Trophoblast cell (in vitro differentiated cells and primary cell): ENCODE measurements around the gene BCKDK.

ENCODE experiments used
- DNase-seq, 2 donors: peaks; one replicate each; pipeline ENCODE4 v3.0.0-alpha.2; 2016
- H2AFZ ChIP-seq: 2 replicates; pipeline ENCODE4 v1.6.1; 2013; ENCODE audit warnings: low read length, moderate library complexity, mild to moderate bottlenecking; ENCODE audit not compliant: insufficient read depth, poor library complexity
- H2AK5ac ChIP-seq: 2 replicates; pipeline ENCODE4 v1.6.1; 2013; ENCODE audit warnings: mild to moderate bottlenecking, low read length
- H2BK120ac ChIP-seq: 2 replicates; pipeline ENCODE4 v1.6.1; 2013; ENCODE audit warnings: low read length, mild to moderate bottlenecking, moderate library complexity; ENCODE audit not compliant: insufficient read depth, poor library complexity
- H2BK12ac ChIP-seq: 2 replicates; pipeline ENCODE4 v1.6.1; 2013; ENCODE audit warnings: mild to moderate bottlenecking, low read length, moderate library complexity
- H2BK5ac ChIP-seq: 2 replicates; pipeline ENCODE4 v1.6.1; 2013; ENCODE audit warnings: low read length, low read depth, moderate library complexity, mild to moderate bottlenecking; ENCODE audit not compliant: poor library complexity
- H3K14ac ChIP-seq: 2 replicates; pipeline ENCODE4 v1.6.1; 2013; ENCODE audit warnings: mild to moderate bottlenecking, low read length
- H3K18ac ChIP-seq: 2 replicates; pipeline ENCODE4 v1.6.1; 2013; ENCODE audit warnings: mild to moderate bottlenecking, low read length
- H3K23ac ChIP-seq: 2 replicates; pipeline ENCODE4 v1.6.1; 2013; ENCODE audit warnings: low read length
- H3K27ac ChIP-seq: 2 replicates; pipeline ENCODE4 v1.5.1; 2013; ENCODE audit warnings: low read depth, mild to moderate bottlenecking, inconsistent platforms, low read length, moderate library complexity
- H3K27me3 ChIP-seq: 2 replicates; pipeline ENCODE4 v1.6.1; 2013; ENCODE audit warnings: inconsistent platforms, mild to moderate bottlenecking, low read length, moderate library complexity; ENCODE audit not compliant: insufficient read depth
- H3K36me3 ChIP-seq, 2 experiments: 1 replicate in 1 of 2; 2 replicates in 1 of 2; pipeline ENCODE4 v1.6.1; 2013; ENCODE audit warnings: low read length in 2 of 2, mild to moderate bottlenecking in 2 of 2, moderate library complexity in 1 of 2; ENCODE audit not compliant: insufficient read depth in 2 of 2, control insufficient read depth in 1 of 2
- H3K4ac ChIP-seq: 2 replicates; pipeline ENCODE4 v1.6.1; 2013; ENCODE audit warnings: low read depth, mild to moderate bottlenecking, low read length, moderate library complexity
- H3K4me1 ChIP-seq, 2 experiments: 1 replicate in 1 of 2; 2 replicates in 1 of 2; pipeline ENCODE4 v1.6.1; 2013; ENCODE audit warnings: low read length in 2 of 2, mild to moderate bottlenecking in 2 of 2, moderate library complexity in 1 of 2; ENCODE audit not compliant: insufficient read depth in 2 of 2, control insufficient read depth in 1 of 2
- H3K4me2 ChIP-seq: 2 replicates; pipeline ENCODE4 v1.6.1; 2013; ENCODE audit warnings: inconsistent platforms, mild to moderate bottlenecking, low read length, moderate library complexity
- H3K4me3 ChIP-seq: 2 replicates; pipeline ENCODE4 v1.5.1; 2013; ENCODE audit warnings: mild to moderate bottlenecking, low read depth, low read length, inconsistent platforms
- H3K79me1 ChIP-seq: one replicate; pipeline ENCODE4 v1.6.1; 2013; ENCODE audit warnings: low read length
- H3K79me2 ChIP-seq: 2 replicates; pipeline ENCODE4 v1.6.1; 2013; ENCODE audit warnings: low read length, mild to moderate bottlenecking; ENCODE audit not compliant: control insufficient read depth, insufficient read depth, poor library complexity
- H3K9ac ChIP-seq: 2 replicates; pipeline ENCODE4 v1.6.1; 2013; ENCODE audit warnings: mild to moderate bottlenecking, low read length
- H3K9me3 ChIP-seq: 2 replicates; pipeline ENCODE4 v1.6.1; 2013; ENCODE audit warnings: low read depth, mild to moderate bottlenecking, control low read depth, inconsistent platforms, low read length; ENCODE audit not compliant: insufficient read depth
- H4K12ac ChIP-seq: 2 replicates; pipeline ENCODE4 v1.6.1; 2013; ENCODE audit warnings: low read depth, mild to moderate bottlenecking, low read length, moderate library complexity
- H4K8ac ChIP-seq: 2 replicates; pipeline ENCODE4 v1.6.1; 2013; ENCODE audit warnings: low read depth, mild to moderate bottlenecking, low read length, moderate library complexity
- H4K91ac ChIP-seq: one replicate; pipeline ENCODE4 v1.6.1; 2013; ENCODE audit warnings: low read depth, mild to moderate bottlenecking, low read length, moderate library complexity
- WGBS: extraction: QIAGEN DNeasy Blood & Tissue Kit; methylation state at CpG from one replicate; pipeline ENCODE4 v1.1.7; 2013; ENCODE audit warnings: missing lambda C conversion rate; ENCODE audit not compliant: insufficient read length, insufficient coverage; ENCODE audit errors: extremely low coverage; 5-methylcytosine and 5-hydroxymethylcytosine counted together

Gene BCKDK

DNA sequence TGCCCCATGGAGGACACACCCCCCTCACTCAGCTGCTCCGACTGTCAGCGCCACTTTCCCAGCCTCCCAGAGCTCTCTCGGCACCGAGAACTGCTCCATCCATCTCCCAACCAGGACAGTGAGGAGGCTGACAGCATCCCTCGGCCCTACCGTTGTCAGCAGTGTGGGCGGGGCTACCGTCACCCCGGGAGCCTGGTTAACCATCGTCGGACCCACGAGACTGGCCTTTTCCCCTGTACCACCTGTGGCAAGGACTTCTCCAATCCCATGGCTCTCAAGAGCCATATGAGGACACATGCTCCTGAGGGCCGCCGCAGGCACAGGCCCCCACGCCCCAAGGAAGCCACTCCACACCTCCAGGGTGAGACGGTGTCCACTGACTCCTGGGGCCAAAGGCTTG, 31.9 kb upstream of the BCKDK start:
- H2BK12ac ChIP-seq = no peak overlapping the region
- no peak overlapping the region for H2AFZ ChIP-seq
- no peak overlapping the region for H2BK5ac ChIP-seq
- H3K9ac ChIP-seq = no peak overlapping the region
- peaks cover 18% of the 10 kb centered on the region for H3K79me1 ChIP-seq
- H4K91ac ChIP-seq = no peak overlapping the region
- H3K27ac ChIP-seq = no peak overlapping the region
- H3K79me2 ChIP-seq = peaks cover 23% of the 10 kb centered on the region
- H3K23ac ChIP-seq = no peak overlapping the region
- WGBS = no CpG with 5 or more reads among the region's 16 CpGs
- H2BK120ac ChIP-seq = no peak overlapping the region
- H3K4me2 ChIP-seq = no peak overlapping the region
- H4K12ac ChIP-seq = no peak overlapping the region
- no peak overlapping the region for H3K14ac ChIP-seq
- H3K9me3 ChIP-seq = no peaks in the 10 kb centered on the region
- H3K4me1 ChIP-seq = peaks cover 7% of the 10 kb centered on the region in 2 experiments
- H2AK5ac ChIP-seq = no peak overlapping the region
- peaks cover 54% of the 10 kb centered on the region in 2 experiments for H3K36me3 ChIP-seq
- DNase-seq = no peak
- no peaks in the 10 kb centered on the region for H3K27me3 ChIP-seq
- no peak overlapping the region for H4K8ac ChIP-seq
- H3K18ac ChIP-seq = no peak overlapping the region
- H3K4ac ChIP-seq = no peak overlapping the region
- no peak overlapping the region for H3K4me3 ChIP-seq

DNA sequence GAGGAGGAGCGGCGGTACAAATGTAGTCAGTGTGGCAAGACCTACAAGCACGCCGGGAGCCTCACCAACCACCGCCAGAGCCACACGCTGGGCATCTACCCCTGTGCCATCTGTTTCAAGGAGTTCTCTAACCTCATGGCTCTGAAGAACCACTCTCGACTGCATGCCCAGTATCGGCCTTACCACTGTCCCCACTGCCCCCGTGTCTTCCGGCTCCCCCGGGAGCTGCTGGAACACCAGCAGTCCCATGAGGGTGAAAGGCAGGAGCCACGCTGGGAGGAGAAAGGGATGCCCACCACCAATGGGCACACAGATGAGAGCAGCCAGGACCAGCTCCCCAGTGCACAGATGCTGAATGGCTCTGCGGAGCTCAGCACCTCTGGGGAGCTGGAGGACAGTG, 31.2 kb upstream of the BCKDK start:
- Histone ChIP-seq H3K4me3 (no peak overlapping the region), H3K9ac (no peak overlapping the region), H3K27ac (no peak overlapping the region), H3K18ac (no peak overlapping the region), H4K91ac (no peak overlapping the region), H3K79me1 (peaks cover 18% of the 10 kb centered on the region), H3K36me3 (peaks cover 57 to 59% of the 10 kb centered on the region in 2 experiments), H2AK5ac (no peak overlapping the region), H3K27me3 (no peaks in the 10 kb centered on the region), H2BK12ac (no peak overlapping the region), H3K23ac (no peak overlapping the region), H4K8ac (no peak overlapping the region), H2BK5ac (no peak overlapping the region), H3K79me2 (peaks cover 21% of the 10 kb centered on the region), H3K4ac (no peak overlapping the region), H2AFZ (no peak overlapping the region), H3K4me1 (peaks cover 4 to 5% of the 10 kb centered on the region in 2 experiments), H3K4me2 (no peak overlapping the region), H2BK120ac (no peak overlapping the region), H3K9me3 (no peaks in the 10 kb centered on the region), H3K14ac (no peak overlapping the region), H4K12ac (no peak overlapping the region)
- no peak for DNase-seq
- WGBS = no CpG with 5 or more reads among the region's 13 CpGs

DNA sequence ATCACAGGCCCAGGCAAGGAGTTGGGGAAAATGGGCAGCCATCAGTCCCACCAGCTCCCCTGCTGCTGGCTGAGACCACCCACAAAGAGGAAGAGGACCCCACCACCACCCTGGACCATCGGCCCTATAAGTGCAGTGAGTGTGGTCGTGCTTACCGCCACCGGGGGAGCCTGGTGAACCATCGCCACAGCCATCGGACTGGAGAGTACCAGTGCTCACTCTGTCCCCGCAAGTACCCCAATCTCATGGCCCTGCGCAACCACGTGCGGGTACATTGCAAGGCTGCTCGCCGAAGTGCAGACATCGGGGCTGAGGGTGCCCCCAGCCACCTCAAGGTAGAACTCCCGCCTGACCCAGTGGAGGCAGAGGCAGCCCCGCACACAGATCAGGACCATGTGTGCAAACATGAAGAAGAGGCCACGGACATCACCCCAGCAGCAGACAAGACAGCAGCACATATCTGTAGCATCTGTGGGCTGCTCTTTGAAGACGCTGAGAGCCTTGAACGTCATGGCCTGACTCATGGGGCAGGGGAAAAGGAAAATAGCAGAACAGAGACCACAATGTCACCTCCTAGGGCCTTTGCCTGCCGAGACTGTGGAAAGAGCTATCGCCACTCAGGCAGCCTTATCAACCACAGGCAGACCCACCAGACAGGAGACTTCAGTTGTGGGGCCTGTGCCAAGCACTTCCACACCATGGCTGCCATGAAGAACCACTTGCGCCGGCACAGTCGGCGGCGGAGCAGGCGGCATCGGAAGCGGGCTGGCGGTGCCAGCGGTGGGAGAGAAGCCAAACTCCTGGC, 30.4 kb upstream of the BCKDK start:
- H3K14ac ChIP-seq = no peak overlapping the region
- no peaks in the 10 kb centered on the region for H3K4me1 ChIP-seq
- no peak overlapping the region for H2BK120ac ChIP-seq
- WGBS = no CpG with 5 or more reads among the region's 30 CpGs
- peaks cover 13% of the 10 kb centered on the region for H3K79me2 ChIP-seq
- H3K18ac ChIP-seq = no peak overlapping the region
- no peak overlapping the region for H2BK5ac ChIP-seq
- H3K9me3 ChIP-seq = no peaks in the 10 kb centered on the region
- no peak overlapping the region for H3K4ac ChIP-seq
- H3K27ac ChIP-seq = no peak overlapping the region
- no peak overlapping the region for H2AK5ac ChIP-seq
- no peak overlapping the region for H4K91ac ChIP-seq
- H2BK12ac ChIP-seq = no peak overlapping the region
- no peak overlapping the region for H4K12ac ChIP-seq
- H3K4me3 ChIP-seq = no peak overlapping the region
- H2AFZ ChIP-seq = no peak overlapping the region
- DNase-seq = no peak
- no peak overlapping the region for H3K23ac ChIP-seq
- H3K79me1 ChIP-seq = peaks cover 15% of the 10 kb centered on the region
- H3K4me2 ChIP-seq = no peak overlapping the region
- no peaks in the 10 kb centered on the region for H3K27me3 ChIP-seq
- no peak overlapping the region for H4K8ac ChIP-seq
- H3K9ac ChIP-seq = no peak overlapping the region
- H3K36me3 ChIP-seq = peaks cover 59 to 63% of the 10 kb centered on the region in 2 experiments

DNA sequence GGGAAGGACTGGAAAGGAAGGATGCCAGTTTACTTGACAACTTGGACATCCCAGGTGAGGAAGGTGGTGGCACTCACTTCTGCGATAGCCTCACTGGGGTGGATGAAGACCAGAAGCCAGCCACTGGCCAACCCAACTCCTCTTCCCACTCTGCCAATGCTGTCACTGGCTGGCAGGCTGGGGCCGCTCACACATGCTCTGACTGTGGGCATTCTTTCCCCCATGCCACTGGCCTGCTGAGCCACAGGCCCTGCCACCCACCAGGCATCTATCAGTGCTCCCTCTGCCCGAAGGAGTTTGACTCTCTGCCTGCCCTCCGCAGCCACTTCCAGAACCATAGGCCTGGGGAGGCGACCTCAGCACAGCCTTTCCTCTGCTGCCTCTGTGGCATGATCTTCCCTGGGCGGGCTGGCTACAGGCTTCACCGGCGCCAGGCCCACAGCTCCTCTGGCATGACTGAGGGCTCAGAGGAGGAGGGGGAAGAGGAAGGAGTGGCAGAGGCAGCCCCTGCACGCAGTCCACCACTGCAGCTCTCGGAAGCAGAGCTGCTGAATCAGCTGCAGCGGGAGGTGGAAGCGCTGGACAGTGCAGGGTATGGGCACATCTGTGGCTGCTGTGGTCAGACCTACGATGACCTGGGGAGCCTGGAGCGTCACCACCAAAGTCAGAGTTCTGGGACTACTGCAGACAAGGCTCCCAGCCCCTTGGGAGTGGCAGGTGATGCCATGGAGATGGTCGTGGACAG, 29.4 kb upstream of the BCKDK start:
- peaks cover 6% of the 10 kb centered on the region for H3K79me2 ChIP-seq
- no peak overlapping the region for H2BK120ac ChIP-seq
- H3K4ac ChIP-seq = no peak overlapping the region
- no peak overlapping the region for H3K23ac ChIP-seq
- no peak overlapping the region for H3K18ac ChIP-seq
- peaks cover 63 to 72% of the 10 kb centered on the region in 2 experiments for H3K36me3 ChIP-seq
- H2AK5ac ChIP-seq = no peak overlapping the region
- no peak for DNase-seq
- no peak overlapping the region for H3K9ac ChIP-seq
- no peak overlapping the region for H2BK5ac ChIP-seq
- H3K4me2 ChIP-seq = no peak overlapping the region
- H3K27ac ChIP-seq = no peak overlapping the region
- H4K12ac ChIP-seq = no peak overlapping the region
- no peak overlapping the region for H3K4me3 ChIP-seq
- H2AFZ ChIP-seq = no peak overlapping the region
- H4K91ac ChIP-seq = no peak overlapping the region
- H3K27me3 ChIP-seq = no peaks in the 10 kb centered on the region
- no peaks in the 10 kb centered on the region for H3K4me1 ChIP-seq
- H2BK12ac ChIP-seq = no peak overlapping the region
- H4K8ac ChIP-seq = no peak overlapping the region
- H3K14ac ChIP-seq = no peak overlapping the region
- peaks cover 6% of the 10 kb centered on the region for H3K79me1 ChIP-seq
- H3K9me3 ChIP-seq = no peaks in the 10 kb centered on the region
- no CpG with 5 or more reads among the region's 15 CpGs for WGBS
